Kidney capillary endothelial cell (primary cell): Measurements from ENCODE around the gene GPR42.

Source experiments
- DNase-seq: peaks from one replicate; pipeline ENCODE4 v3.0.0-alpha.2; 2018; ENCODE audit warnings: low spot score

The GPR42 gene, protein sequence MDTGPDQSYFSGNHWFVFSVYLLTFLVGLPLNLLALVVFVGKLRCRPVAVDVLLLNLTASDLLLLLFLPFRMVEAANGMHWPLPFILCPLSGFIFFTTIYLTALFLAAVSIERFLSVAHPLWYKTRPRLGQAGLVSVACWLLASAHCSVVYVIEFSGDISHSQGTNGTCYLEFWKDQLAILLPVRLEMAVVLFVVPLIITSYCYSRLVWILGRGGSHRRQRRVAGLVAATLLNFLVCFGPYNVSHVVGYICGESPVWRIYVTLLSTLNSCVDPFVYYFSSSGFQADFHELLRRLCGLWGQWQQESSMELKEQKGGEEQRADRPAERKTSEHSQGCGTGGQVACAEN

DNA sequence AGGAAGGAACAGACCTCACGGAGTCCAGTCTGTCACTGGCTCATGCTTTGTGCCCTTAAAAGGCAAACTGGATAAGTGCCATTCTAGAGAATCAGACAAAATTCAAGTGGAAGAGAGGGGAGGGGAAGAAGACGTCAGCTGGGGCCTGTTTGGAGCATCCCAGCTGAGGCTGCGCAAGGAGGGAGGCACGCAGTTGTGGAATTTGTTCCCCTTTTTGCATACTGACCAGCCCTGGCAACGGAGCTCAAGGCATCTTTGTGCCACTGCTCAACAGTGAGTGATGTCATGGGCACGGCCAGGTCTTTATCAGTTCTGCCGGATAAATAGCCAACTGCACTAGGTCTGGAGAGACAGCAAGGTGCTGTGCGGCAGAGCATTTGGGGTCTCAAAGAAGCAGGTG is at the start of gene GPR42:
GPR42 (plus strand) TSS at position 347 of the 400 bp plus-strand sequence. CDS start 292 bp downstream, outside the sequence.
- no peak for DNase-seq

- no peak for DNase-seq
These were observed 49.6 kb upstream of the GPR42 start for GRCh38 chr19:35321291-35321690.

- DNase-seq: no peak
These were observed 48.9 kb upstream of the GPR42 start for GRCh38 chr19:35322014-35322413.

GRCh38 chr19:35327642-35328041 is 43.2 kb upstream of the GPR42 start:
- DNase-seq: no peak

- DNase-seq: no peak
These were observed 42.0 kb upstream of the GPR42 start, which contains the start of gene CD22 for GRCh38 chr19:35328851-35329285. CD22 (plus strand) TSS chr19:35329187; CDS start chr19:35332041, 2,854 bp downstream.

- no peak for DNase-seq
These were observed 41.5 kb upstream of the GPR42 start for GRCh38 chr19:35329323-35329722.

- no peak for DNase-seq
These were observed 40.4 kb upstream of the GPR42 start for GRCh38 chr19:35330475-35330874.

DNA sequence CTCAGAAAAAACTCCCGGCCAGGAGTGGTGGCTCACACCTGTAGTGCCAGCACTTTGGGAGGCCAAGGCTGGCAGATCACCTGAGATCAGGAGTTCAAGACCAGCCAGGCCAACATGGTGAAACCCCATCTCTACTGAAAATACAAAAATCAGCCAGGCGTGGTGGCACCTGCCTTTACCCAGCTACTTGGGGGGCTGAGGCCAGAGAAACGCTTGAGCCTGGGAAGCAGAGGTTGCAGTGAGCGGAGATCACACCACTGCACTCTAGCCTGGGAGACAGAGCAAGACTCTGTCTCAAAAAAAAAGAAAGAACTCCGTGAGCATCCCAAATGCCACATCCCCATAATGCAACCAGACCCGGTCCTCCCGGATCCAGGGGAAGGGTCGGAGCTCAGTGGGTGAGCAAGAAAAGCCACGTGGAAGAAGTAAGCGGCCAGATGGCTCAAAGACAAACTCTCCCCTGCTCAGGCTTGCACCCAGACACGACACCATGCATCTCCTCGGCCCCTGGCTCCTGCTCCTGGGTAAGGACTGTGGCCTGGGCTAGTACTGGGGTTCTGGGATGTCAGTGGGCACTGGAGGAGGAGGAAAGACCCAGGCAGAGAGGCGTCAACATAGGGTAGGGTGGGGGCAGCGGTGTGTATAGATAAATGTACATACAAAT is 39.2 kb upstream of the GPR42 start:
- no peak for DNase-seq

DNA sequence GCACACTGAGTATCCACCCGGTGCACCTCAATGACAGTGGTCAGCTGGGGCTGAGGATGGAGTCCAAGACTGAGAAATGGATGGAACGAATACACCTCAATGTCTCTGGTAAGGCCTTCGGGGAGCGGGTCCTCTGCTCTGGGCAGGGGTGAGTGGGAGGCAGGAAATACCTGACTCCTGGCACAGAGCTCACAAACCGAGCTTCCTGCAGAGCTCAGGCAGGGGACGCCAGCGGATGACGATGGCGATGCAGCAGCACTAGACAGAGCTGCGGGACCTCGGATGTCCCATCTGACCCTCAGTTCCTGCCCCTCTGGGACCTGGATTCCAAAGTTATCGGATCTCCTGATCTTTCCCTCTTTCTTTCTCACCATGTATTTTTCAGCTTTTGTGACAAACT is 38.1 kb upstream of the GPR42 start:
- no peak for DNase-seq

DNA sequence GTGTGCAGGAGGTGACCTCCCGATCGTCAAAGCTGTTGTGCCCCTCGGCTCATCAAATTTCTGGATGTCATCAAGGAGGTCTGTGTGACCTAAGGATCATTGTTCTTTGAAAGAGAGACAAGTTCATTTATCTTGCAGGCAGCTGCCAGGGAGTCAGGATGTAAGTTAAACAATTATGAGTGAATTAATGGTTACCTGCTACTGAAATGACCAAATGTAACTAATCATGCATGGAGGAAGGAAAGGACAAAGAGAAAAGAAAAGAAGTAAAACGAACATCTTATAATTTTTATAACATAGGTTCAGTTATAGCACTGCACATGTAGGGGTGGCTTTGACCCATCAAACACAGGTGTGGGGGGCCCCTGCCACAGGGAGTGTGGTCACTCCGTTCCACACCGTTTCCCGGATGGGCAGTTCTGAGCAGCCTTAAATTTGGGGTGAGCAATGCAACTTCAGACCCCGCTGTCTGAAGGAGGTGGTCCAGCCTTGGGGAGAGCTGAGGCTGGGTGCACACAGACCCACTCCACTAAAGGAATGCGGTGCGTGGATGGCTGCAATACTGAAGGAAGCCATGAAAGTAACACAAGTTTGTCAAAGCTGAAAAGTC is 36.6 kb upstream of the GPR42 start:
- no peak for DNase-seq

GRCh38 chr19:35336166-35336955 is 34.5 kb upstream of the GPR42 start:
- DNase-seq: no peak

DNA sequence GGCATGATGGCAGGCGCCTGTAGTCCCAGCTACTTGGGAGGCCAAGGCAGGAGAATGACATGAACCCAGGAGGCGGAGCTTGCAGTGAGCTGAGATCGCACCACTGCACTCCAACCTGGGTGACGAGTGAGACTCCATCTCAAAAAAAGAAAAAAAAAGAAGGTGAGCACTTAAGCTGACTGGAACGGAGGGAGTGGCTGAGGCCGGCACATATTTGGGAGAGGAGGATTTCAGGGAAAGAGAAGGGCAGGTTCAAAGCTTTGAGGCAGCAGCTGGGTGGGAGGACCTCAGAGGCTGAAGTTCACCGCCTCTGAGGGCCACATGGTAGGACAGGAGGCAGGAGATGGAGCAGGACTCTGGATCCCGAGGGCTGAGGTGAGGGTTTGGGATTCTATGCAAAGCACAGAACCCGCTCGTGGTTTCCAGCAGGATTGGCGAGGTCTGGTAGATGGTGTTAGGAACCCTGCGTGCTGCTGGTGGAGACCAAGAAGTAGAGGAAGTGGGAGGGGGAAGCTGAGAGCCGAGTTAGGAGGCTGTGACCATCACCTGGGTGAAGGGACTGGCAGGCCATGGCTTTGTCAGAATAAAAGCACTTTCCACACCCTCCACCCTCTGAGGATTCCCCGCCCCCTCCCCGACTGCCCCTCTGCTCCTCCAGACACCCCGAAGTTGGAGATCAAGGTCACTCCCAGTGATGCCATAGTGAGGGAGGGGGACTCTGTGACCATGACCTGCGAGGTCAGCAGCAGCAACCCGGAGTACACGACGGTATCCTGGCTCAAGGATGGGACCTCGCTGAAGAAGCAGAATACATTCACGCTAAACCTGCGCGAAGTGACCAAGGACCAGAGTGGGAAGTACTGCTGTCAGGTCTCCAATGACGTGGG is 33.5 kb upstream of the GPR42 start:
- no peak for DNase-seq

DNA sequence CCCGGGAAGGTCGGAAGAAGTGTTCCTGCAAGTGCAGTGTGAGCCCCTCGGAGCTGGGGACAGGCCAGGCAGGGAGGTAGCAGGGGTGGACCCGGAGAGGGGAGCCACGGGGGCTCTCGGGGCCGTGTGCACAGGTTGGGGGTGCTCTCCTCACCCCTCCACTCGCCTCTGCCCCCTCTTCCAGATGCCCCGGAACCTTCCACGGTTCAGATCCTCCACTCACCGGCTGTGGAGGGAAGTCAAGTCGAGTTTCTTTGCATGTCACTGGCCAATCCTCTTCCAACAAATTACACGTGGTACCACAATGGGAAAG is 32.9 kb upstream of the GPR42 start:
- no peak for DNase-seq

DNA sequence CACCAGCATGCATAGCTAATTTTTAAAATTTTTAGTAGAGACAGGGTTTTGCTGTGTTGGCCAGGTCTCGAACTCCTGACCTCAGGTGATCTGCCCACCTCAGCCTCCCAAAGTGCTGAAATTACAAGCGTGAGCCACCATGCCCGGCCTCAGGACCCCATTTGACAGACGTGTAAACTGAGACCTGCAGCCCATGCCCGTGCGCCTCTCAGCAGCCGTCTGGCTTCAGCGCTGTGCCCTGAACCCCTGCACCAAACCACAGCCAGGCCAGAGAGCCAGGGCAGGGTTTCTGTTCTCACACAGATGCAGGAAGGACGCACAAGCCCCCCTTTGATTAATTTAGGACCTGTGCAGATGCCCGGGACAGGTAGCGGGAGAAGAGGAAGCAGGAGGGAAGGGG is 30.4 kb upstream of the GPR42 start:
- DNase-seq: no peak

DNA sequence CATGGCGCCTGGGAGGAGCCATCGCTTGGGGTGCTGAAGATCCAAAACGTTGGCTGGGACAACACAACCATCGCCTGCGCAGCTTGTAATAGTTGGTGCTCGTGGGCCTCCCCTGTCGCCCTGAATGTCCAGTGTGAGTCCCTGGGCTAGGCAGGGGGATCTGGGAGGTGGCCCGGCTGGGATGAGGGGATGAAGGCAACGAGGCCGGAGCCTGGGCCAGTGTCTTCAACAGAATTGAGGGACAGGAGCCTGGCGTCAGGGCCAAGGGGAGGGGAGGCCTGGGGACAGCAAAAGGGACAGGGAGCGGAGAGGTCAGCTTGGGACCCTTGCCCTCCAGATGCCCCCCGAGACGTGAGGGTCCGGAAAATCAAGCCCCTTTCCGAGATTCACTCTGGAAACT is 29.9 kb upstream of the GPR42 start:
- no peak for DNase-seq

- DNase-seq: no peak
These were observed 29.2 kb upstream of the GPR42 start for GRCh38 chr19:35341565-35342225.

- no peak for DNase-seq
These were observed 28.4 kb upstream of the GPR42 start for GRCh38 chr19:35342430-35342829.

DNA sequence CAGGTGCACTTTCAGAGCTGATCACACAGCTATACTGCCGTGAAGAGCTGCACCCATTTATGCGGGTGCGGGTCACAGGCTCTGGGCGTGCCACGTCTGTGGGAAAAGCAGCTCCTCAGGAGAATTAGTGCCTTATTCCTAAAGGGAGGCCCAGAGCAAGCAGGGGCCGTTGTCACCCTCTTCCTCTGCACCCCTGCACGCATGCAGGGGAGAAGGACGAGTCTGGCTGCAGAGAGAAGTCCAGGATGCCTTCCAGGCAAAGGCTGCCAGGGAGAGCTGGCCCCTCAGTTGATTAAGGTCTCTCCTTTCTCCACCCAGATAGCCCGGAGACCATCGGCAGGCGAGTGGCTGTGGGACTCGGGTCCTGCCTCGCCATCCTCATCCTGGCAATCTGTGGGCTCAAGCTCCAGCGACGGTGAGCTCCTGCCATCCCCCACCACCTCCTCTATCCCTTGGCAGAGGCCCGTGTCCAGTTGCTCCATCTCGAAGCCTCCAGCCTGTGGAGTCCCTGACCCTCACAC is 26.3 kb upstream of the GPR42 start:
- no peak for DNase-seq

DNA sequence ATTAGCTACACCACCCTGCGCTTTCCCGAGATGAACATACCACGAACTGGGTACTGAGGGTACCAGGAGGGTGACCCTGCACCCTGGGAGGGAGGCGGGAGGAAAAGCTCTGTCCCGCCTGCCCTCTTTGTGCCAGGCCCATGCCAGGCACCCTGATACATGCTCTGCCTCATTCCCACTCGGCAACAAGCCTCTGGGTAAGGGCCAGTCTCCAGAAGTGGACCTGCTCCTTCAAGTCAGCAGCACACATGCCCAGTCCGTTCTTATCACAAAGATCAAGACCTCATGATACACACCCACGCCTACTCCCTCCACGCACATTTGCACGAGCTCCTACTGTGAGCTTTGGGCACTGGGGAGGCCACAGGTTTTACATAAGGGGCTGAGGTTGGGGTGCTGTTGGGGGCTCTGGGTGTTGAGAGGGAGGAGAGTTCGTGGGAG is 25.2 kb upstream of the GPR42 start:
- DNase-seq: no peak

DNA sequence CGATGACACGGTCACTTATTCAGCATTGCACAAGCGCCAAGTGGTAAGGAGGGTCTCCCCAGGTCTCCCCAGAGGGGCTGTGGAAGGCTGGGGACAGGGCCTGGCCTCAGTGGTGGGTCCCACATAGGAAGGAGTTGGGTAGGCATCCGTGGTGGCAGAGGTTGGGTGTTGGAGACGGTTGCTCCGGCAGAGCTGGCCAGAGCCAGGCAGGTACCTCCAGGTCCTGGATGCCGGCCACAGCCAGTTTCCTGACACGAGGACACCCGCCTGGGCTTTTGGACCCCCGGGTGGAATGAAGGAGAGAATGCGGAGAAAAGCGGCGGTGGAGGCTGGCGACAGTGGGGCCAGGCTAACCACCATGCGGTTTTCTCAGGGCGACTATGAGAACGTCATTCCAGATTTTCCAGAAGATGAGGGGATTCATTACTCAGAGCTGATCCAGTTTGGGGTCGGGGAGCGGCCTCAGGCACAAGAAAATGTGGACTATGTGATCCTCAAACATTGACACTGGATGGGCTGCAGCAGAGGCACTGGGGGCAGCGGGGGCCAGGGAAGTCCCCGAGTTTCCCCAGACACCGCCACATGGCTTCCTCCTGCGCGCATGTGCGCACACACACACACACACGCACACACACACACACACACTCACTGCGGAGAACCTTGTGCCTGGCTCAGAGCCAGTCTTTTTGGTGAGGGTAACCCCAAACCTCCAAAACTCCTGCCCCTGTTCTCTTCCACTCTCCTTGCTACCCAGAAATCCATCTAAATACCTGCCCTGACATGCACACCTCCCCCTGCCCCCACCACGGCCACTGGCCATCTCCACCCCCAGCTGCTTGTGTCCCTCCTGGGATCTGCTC is 24.4 kb upstream of the GPR42 start:
- DNase-seq: no peak
